Measurements from ENCODE around the gene ALAS1.

- TF ChIP-seq POLR2AphosphoS5 (IDR thresholded peaks at IDR 0.05; ENCODE audit: low read depth, low read length) (no peak), POLR2A (IDR thresholded peaks at IDR 0.05; ENCODE audit: low read depth, low read length) (no peak), TAF1 (IDR thresholded peaks at IDR 0.05; ENCODE audit: borderline replicate concordance, low read depth, low read length) (no peak)
These were observed 16.4 kb upstream of the ALAS1 start for GRCh38 chr3:52181543-52181942.
